CD14-positive monocyte (primary cell): Measurements from ENCODE around the gene LRIG1. TPM values are rescaled to one million over a fixed set of nuclear protein-coding genes. Genes with fewer than 3 reads are reported as not detected.

Experiments used
- DNase-seq, 3 donors: peaks; one replicate each; pipeline ENCODE4 v3.0.0-alpha.2; 2011 to 2022
- H2AFZ ChIP-seq: 2 replicates; pipeline ENCODE4 v1.6.0; 2012; ENCODE audit warnings: mild to moderate bottlenecking, low read depth, low read length, inconsistent platforms; ENCODE audit not compliant: insufficient read depth, poor library complexity, severe bottlenecking
- H3K27ac ChIP-seq, 2 donors: 1 replicate in 1 of 2; 2 replicates in 1 of 2; pipeline ENCODE4 v1.5.1; 2012 to 2013; ENCODE audit warnings: low read length in 2 of 2, control low read depth in 1 of 2, inconsistent platforms in 1 of 2, low read depth in 1 of 2, mild to moderate bottlenecking in 1 of 2
- H3K27me3 ChIP-seq, 2 donors: one replicate each; pipeline versions ENCODE4 v1.6.0 to v1.6.1; 2011 to 2013; ENCODE audit warnings: low read length in 2 of 2; ENCODE audit not compliant: control insufficient read depth in 2 of 2, insufficient read depth in 2 of 2
- H3K36me3 ChIP-seq, 2 donors: replicated peaks in 1 of 2; 1 replicate in 1 of 2; 2 replicates in 1 of 2; pipeline versions ENCODE4 v1.5.1 to v1.6.1; 2012 to 2013; ENCODE audit warnings: low read length in 2 of 2, control low read depth in 1 of 2, inconsistent platforms in 1 of 2, mild to moderate bottlenecking in 1 of 2; ENCODE audit not compliant: insufficient read depth in 2 of 2, control insufficient read depth in 1 of 2
- H3K4me1 ChIP-seq, 2 donors: 1 replicate in 1 of 2; 2 replicates in 1 of 2; pipeline versions ENCODE4 v1.5.1 to v1.6.1; 2012 to 2013; ENCODE audit warnings: low read length in 2 of 2, control low read depth in 1 of 2, inconsistent platforms in 1 of 2, mild to moderate bottlenecking in 1 of 2, moderate library complexity in 1 of 2; ENCODE audit not compliant: insufficient read depth in 2 of 2, control insufficient read depth in 1 of 2
- H3K4me2 ChIP-seq: replicated peaks from 2 replicates; pipeline ENCODE3; 2012; ENCODE audit warnings: low read length, moderate library complexity, mild to moderate bottlenecking; ENCODE audit not compliant: poor library complexity, severe bottlenecking; ENCODE audit errors: extremely low read depth
- H3K4me3 ChIP-seq, 3 experiments: fragments of 200-600 bp in 1 of 3; sonication (generic) in 1 of 3; replicated peaks in 1 of 3; 1 replicate in 2 of 3; 2 replicates in 1 of 3; pipeline ENCODE4 v1.5.1; 2011 to 2013; ENCODE audit warnings: low read length in 3 of 3, mild to moderate bottlenecking in 3 of 3, control low read depth in 2 of 3, low read depth in 2 of 3, inconsistent platforms in 1 of 3, moderate library complexity in 1 of 3
- H3K79me2 ChIP-seq: 2 replicates; pipeline ENCODE4 v1.6.0; 2012; ENCODE audit warnings: mild to moderate bottlenecking, control low read depth, inconsistent platforms, low read length, moderate library complexity; ENCODE audit not compliant: insufficient read depth
- H3K9ac ChIP-seq: 2 replicates; pipeline ENCODE4 v1.6.0; 2017; ENCODE audit warnings: low read length, mild to moderate bottlenecking; ENCODE audit not compliant: insufficient read depth, poor library complexity, severe bottlenecking
- H3K9me3 ChIP-seq, 2 donors: replicated peaks in 1 of 2; 1 replicate in 1 of 2; 2 replicates in 1 of 2; pipeline versions ENCODE4 v1.5.1 to v1.6.1; 2012 to 2013; ENCODE audit warnings: low read length in 2 of 2, control low read depth in 1 of 2; ENCODE audit not compliant: control insufficient read depth in 1 of 2, insufficient read depth in 1 of 2
- H4K20me1 ChIP-seq: 2 replicates; pipeline ENCODE4 v1.6.0; 2012; ENCODE audit warnings: mild to moderate bottlenecking, low read length, control low read depth, moderate library complexity; ENCODE audit not compliant: insufficient read depth
- H3K27ac Mint-ChIP-seq, 7 donors: one replicate each; pipeline ENCODE4 v1.8.0; 2020; ENCODE audit warnings: mild to moderate bottlenecking in 7 of 7, mixed read lengths in 7 of 7, moderate library complexity in 6 of 7, inconsistent platforms in 2 of 7
- H3K27me3 Mint-ChIP-seq, 3 donors: one replicate each; pipeline ENCODE4 v1.8.0; 2021 to 2022; ENCODE audit warnings: low read depth in 3 of 3, mild to moderate bottlenecking in 3 of 3, mixed read lengths in 3 of 3, moderate library complexity in 3 of 3, inconsistent platforms in 1 of 3
- H3K36me3 Mint-ChIP-seq, 2 donors: one replicate each; pipeline ENCODE4 v1.8.0; 2020; ENCODE audit warnings: mixed read lengths in 2 of 2, inconsistent platforms in 1 of 2, mild to moderate bottlenecking in 1 of 2
- H3K4me1 Mint-ChIP-seq: one replicate; pipeline ENCODE4 v1.8.0; 2020; ENCODE audit warnings: mild to moderate bottlenecking, mixed read lengths
- H3K4me3 Mint-ChIP-seq, 2 donors: one replicate each; pipeline ENCODE4 v1.8.0; 2020; ENCODE audit warnings: mild to moderate bottlenecking in 2 of 2, mixed read lengths in 2 of 2, moderate library complexity in 1 of 2
- H3K9me3 Mint-ChIP-seq, 7 donors: one replicate each; pipeline ENCODE4 v1.8.0; 2020 to 2022; ENCODE audit warnings: mixed read lengths in 7 of 7, mild to moderate bottlenecking in 6 of 7, moderate library complexity in 6 of 7, inconsistent platforms in 2 of 7
- WGBS: methylation state at CpG from one replicate; pipeline ENCODE4 v1.1.5; 2013; ENCODE audit warnings: missing lambda C conversion rate; ENCODE audit not compliant: insufficient coverage; 5-methylcytosine and 5-hydroxymethylcytosine counted together
- intact Hi-C, 2 donors: fragments of 100-400 bp; cut with micrococcal nuclease; formaldehyde crosslinking; loops; one replicate each; pipeline versions ENCODE4 v1.15.0 to v1.15.1; 2023
- polyA plus RNA-seq, 3 donors: library from polyadenylated mRNA; depleted of rRNA in 1 of 3; unstranded in 2 of 3; stranded (reverse) in 1 of 3; fragments of 300-500 nt in 2 of 3; fragments of >200 nt in 1 of 3; fragmentation: Illumina TruSeq in 2 of 3; gene quantifications; 1 replicate in 2 of 3; 2 replicates in 1 of 3; pipeline ENCODE4 v1.2.3, GENCODE V29; 2012 to 2021
- TF ChIP-seq, protein P1 (sequence below): fragments of 200-600 bp; IDR thresholded peaks from one replicate; pipeline ENCODE4 v1.8.0; 2022; ENCODE audit warnings: antibody characterized with exemption, mild to moderate bottlenecking

LRIG1 gene
- polyA plus RNA-seq, 3 donors = 0.82 to 1.9 (median 1.0) TPM

DNA sequence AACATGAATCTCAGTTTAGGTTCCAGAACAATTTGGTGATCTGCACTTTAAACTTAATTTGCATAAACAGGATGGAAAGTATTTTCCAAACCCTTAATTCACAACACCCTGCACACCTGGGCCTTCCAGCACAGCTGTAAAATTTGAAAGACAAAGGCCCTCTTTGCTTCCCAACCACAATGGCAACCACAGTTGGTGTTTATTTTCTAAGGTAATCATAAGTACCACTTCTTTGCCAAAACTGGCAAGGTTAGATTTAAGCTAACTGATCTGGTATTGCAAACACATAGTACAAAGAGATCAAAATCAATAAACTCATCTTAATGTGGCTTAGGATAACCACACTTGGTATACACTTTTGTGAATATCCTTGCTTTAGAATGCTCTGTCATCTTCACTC, 4.1 kb downstream of the LRIG1 start:
- Histone ChIP-seq H3K4me2 (no peak overlapping the region), H3K9ac (no peak overlapping the region), H3K27me3 (peaks cover 7 to 25% of the 10 kb centered on the region in 2 donors), H4K20me1 (no peaks in the 10 kb centered on the region), H3K4me1 (peaks cover 19 to 22% of the 10 kb centered on the region in 2 donors), H2AFZ (no peak overlapping the region), H3K9me3 (no peaks in the 10 kb centered on the region), H3K36me3 (no peaks in the 10 kb centered on the region), H3K27ac (no peak overlapping the region), H3K4me3 (no peak overlapping the region), H3K79me2 (no peaks in the 10 kb centered on the region)
- Mint-ChIP-seq H3K4me1 (peaks cover 36% of the 10 kb centered on the region), H3K36me3 (peaks cover 0 to 2% of the 10 kb centered on the region in 2 donors), H3K4me3 (no peak overlapping the region), H3K27ac (no peak overlapping the region), H3K27me3 (peaks cover 19 to 29% (median 22%) of the 10 kb centered on the region in 3 donors), H3K9me3 (peaks cover 0 to 7% (median 1%) of the 10 kb centered on the region in 7 donors)
- intact Hi-C loops = no loop called here
- DNase-seq = no peak
- TF ChIP-seq, protein P1, sequence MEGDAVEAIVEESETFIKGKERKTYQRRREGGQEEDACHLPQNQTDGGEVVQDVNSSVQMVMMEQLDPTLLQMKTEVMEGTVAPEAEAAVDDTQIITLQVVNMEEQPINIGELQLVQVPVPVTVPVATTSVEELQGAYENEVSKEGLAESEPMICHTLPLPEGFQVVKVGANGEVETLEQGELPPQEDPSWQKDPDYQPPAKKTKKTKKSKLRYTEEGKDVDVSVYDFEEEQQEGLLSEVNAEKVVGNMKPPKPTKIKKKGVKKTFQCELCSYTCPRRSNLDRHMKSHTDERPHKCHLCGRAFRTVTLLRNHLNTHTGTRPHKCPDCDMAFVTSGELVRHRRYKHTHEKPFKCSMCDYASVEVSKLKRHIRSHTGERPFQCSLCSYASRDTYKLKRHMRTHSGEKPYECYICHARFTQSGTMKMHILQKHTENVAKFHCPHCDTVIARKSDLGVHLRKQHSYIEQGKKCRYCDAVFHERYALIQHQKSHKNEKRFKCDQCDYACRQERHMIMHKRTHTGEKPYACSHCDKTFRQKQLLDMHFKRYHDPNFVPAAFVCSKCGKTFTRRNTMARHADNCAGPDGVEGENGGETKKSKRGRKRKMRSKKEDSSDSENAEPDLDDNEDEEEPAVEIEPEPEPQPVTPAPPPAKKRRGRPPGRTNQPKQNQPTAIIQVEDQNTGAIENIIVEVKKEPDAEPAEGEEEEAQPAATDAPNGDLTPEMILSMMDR = no peak

DNA sequence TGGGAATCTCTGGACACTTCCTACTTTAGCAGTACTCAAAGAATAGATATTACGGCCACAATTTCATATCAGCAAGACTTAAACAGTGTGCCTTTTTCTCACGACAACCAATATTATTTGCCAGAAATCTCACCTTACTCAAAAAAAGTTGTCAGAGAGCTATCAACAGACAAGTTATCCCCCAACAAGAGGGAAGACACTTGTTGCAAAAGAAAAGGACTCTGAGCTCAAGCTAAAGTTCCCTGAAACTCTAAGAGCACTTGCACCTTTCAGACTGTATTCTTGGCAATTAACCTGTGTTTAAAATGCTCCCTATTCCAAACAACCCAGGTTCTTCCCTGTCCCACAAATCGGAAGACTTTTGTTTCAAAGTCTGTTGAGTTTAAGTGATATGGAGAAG, 4.5 kb downstream of the LRIG1 start:
- peaks cover 32% of the 10 kb centered on the region for H3K4me1 Mint-ChIP-seq
- Histone ChIP-seq H3K4me1 (peaks cover 16 to 17% of the 10 kb centered on the region in 2 donors), H3K27ac (no peak overlapping the region), H3K9ac (no peak overlapping the region), H3K27me3 (peaks cover 7 to 20% of the 10 kb centered on the region in 2 donors), H4K20me1 (no peaks in the 10 kb centered on the region), H3K36me3 (no peaks in the 10 kb centered on the region), H3K79me2 (no peaks in the 10 kb centered on the region), H3K4me3 (no peak overlapping the region), H2AFZ (no peak overlapping the region), H3K4me2 (no peak overlapping the region), H3K9me3 (no peaks in the 10 kb centered on the region)
- no peak overlapping the region for H3K4me3 Mint-ChIP-seq
- peaks cover 0 to 4% (median 1%) of the 10 kb centered on the region in 7 donors for H3K9me3 Mint-ChIP-seq
- TF ChIP-seq, protein P1 = no peak
- whole genome bisulfite sequencing = 100% methylated on average over 1 of the region's 3 CpGs
- no peak overlapping the region for H3K27ac Mint-ChIP-seq
- peaks cover 0 to 2% of the 10 kb centered on the region in 2 donors for H3K36me3 Mint-ChIP-seq
- DNase-seq = no peak
- intact Hi-C loops = no loop called here
- peaks cover 15 to 25% (median 18%) of the 10 kb centered on the region in 3 donors for H3K27me3 Mint-ChIP-seq
